GM12878 (cell line): ENCODE data around the gene MCFD2. TPM values are rescaled to one million over a fixed set of nuclear protein-coding genes. Genes with fewer than 3 reads are reported as not detected.

ENCODE experiments used
- ATAC-seq: fragments of 200-7000 bp; cut with Tn5 transposase; 3 replicates; pipeline ENCODE4 v1.9.1; 2020; ENCODE audit warnings: mild to moderate bottlenecking, moderate library complexity
- BruUV-seq: library from RNA; stranded (reverse); fragments of 400-500 nt; replicated peaks from 2 replicates; lab custom pipeline; 2021; lab: Mats Ljungman, UMichigan
- CTCF ChIA-PET: fragments of 300-600 bp; sonication (Branson Sonifier 250); formaldehyde crosslinking; extraction: SDS; loops from one replicate; lab custom pipeline; 2021; ENCODE audit warnings: inconsistent platforms; lab: Yijun Ruan, JAX
- POLR2A ChIA-PET: fragments of 350-600 bp; formaldehyde crosslinking; extraction: SDS; loops from one replicate; lab custom pipeline; 2021; ENCODE audit warnings: inconsistent platforms; lab: Charles Lee
- RAD21 ChIA-PET: fragments of 300-600 bp; sonication (Branson Sonifier 250); formaldehyde crosslinking; loops from one replicate; lab custom pipeline; 2023; ENCODE audit warnings: antibody characterized with exemption; ENCODE audit not compliant: unreplicated experiment; lab: Charles Lee
- SMC1A ChIA-PET: fragments of 300-600 bp; sonication (Branson Sonifier 250); formaldehyde crosslinking; loops from one replicate; lab custom pipeline; 2023; ENCODE audit not compliant: unreplicated experiment, uncharacterized antibody; lab: Charles Lee
- DNase-seq: peaks from one replicate; pipeline ENCODE4 v3.0.0-alpha.2; 2011; ENCODE audit warnings: low read depth, low spot score
- FAIRE-seq: peaks from 3 replicates; lab custom pipeline; 2011; peaks lifted over from hg19 to GRCh38; lab: Jason Lieb, UNC
- H2AFZ ChIP-seq: 2 replicates; pipeline ENCODE4 v1.6.0; 2011; ENCODE audit warnings: low read depth, low read length, control low read depth; ENCODE audit not compliant: control insufficient read depth
- H3K27ac ChIP-seq: 2 replicates; pipeline ENCODE4 v1.5.1; 2011; ENCODE audit warnings: control low read depth; ENCODE audit not compliant: control insufficient read depth, insufficient read depth
- H3K27me3 ChIP-seq, 2 experiments: replicated peaks in 1 of 2; 2 replicates each; pipeline versions ENCODE4 v1.6.0 to v1.6.1; 2011; ENCODE audit warnings: low read length in 1 of 2; ENCODE audit not compliant: control insufficient read depth in 2 of 2, insufficient read depth in 2 of 2
- H3K36me3 ChIP-seq, 2 experiments: 2 replicates each; pipeline ENCODE4 v1.5.1; 2011; ENCODE audit warnings: low read length in 1 of 2; ENCODE audit not compliant: control insufficient read depth in 2 of 2, insufficient read depth in 2 of 2
- H3K4me1 ChIP-seq: 2 replicates; pipeline ENCODE4 v1.6.1; 2011; ENCODE audit warnings: mild to moderate bottlenecking, low read length, moderate library complexity, mixed read lengths; ENCODE audit not compliant: control insufficient read depth, insufficient read depth
- H3K4me2 ChIP-seq: 2 replicates; pipeline ENCODE4 v1.6.0; 2011; ENCODE audit warnings: control low read depth; ENCODE audit not compliant: control insufficient read depth, insufficient read depth
- H3K4me3 ChIP-seq: fragments of 200-600 bp; sonication (generic); 2 replicates; pipeline ENCODE4 v1.5.1; 2016
- H3K79me2 ChIP-seq: 2 replicates; pipeline ENCODE4 v1.6.0; 2011; ENCODE audit warnings: low read length; ENCODE audit not compliant: control insufficient read depth, insufficient read depth
- H3K9ac ChIP-seq: 2 replicates; pipeline ENCODE4 v1.8.0; 2011; ENCODE audit warnings: low read length, control low read depth, mixed read lengths; ENCODE audit not compliant: control insufficient read depth, insufficient read depth
- H3K9me3 ChIP-seq: replicated peaks from 3 replicates; pipeline ENCODE4 v1.5.1; 2011; ENCODE audit warnings: mild to moderate bottlenecking, low read length; ENCODE audit not compliant: control insufficient read depth, insufficient read depth
- H4K20me1 ChIP-seq: 2 replicates; pipeline ENCODE4 v1.6.0; 2011; ENCODE audit not compliant: control insufficient read depth, insufficient read depth
- EED ChIP-seq: sonication (generic); IDR thresholded peaks from 2 replicates; pipeline ENCODE4 v1.6.1; 2016; ENCODE audit warnings: antibody characterized with exemption, low read depth
- NBN ChIP-seq: fragments of 450-650 bp; IDR thresholded peaks from 2 replicates; pipeline ENCODE4 v1.6.1; 2016
- RAD21 ChIP-seq: IDR thresholded peaks from 2 replicates; pipeline ENCODE4 v1.6.1; 2011; ENCODE audit warnings: mild to moderate bottlenecking, low read depth, low read length, moderate library complexity; ENCODE audit not compliant: insufficient read depth
- USF1 ChIP-seq: IDR thresholded peaks from 2 replicates; pipeline ENCODE4 v1.6.1; 2011; ENCODE audit warnings: borderline replicate concordance, low read depth, mild to moderate bottlenecking, moderate library complexity, mixed read lengths, low read length; ENCODE audit not compliant: insufficient read depth; ENCODE audit errors: extremely low read length
- ZNF274 ChIP-seq: IDR thresholded peaks from one replicate; pipeline ENCODE4 v1.8.0; 2011; ENCODE audit not compliant: insufficient read length, insufficient read depth
- WGBS: methylation state at CpG from one replicate; pipeline ENCODE4 v1.1.6; 2016; ENCODE audit warnings: low lambda C conversion rate; ENCODE audit not compliant: insufficient replicate concordance, insufficient coverage; ENCODE audit errors: missing lambda C conversion rate; 5-methylcytosine and 5-hydroxymethylcytosine counted together
- in situ Hi-C: fragments of 300-500 bp; cut with MboI; formaldehyde crosslinking; loops from 9 replicates; pipeline ENCODE4 v1.14.3; 2018; ENCODE audit warnings: mixed read lengths
- intact Hi-C: fragments of 100-400 bp; cut with micrococcal nuclease; formaldehyde crosslinking; loops from one replicate; pipeline ENCODE4 v1.14.2; 2022; ENCODE audit not compliant: unreplicated experiment
- polyA plus RNA-seq, 11 experiments: library from polyadenylated mRNA; depleted of rRNA in 4 of 11; unstranded in 6 of 11; stranded (reverse) in 5 of 11; fragments of >200 nt; fragmentation: Nextera tagmentation in 4 of 11; fragmentation: Illumina TruSeq in 1 of 11; extraction: Ambion mirVana in 4 of 11; extraction: Trizol in 1 of 11; gene quantifications; 1 replicate in 1 of 11; 2 replicates in 10 of 11; pipeline versions ENCODE4 v1.2.1 to v1.2.3, GENCODE V29; 2011 to 2016; ENCODE audit warnings: inconsistent platforms in 2 of 11, missing spikeins in 2 of 11, low read depth in 1 of 11
- total RNA-seq, 4 experiments: library from RNA; depleted of rRNA in 3 of 4; stranded (reverse); fragments of >200 nt in 3 of 4; fragmentation: Illumina TruSeq in 1 of 4; extraction: Trizol in 1 of 4; gene quantifications; 2 replicates each; pipeline versions ENCODE4 v1.2.1 to v1.2.3, GENCODE V29; 2013 to 2021
- TF ChIP-seq, protein P1 (sequence below): IDR thresholded peaks from 2 replicates; pipeline ENCODE4 v1.6.1; 2012; ENCODE audit warnings: low read length, inconsistent platforms

Gene MCFD2
- total and polyA plus RNA-seq, 10 of the 15 experiments (the other 5 are each of a cell fraction or from before 2014, with no cell fraction given), result 35.0 to 57.3 (median 40.3) TPM

GRCh38 chr2:46929612-46930011, 14.0 kb upstream of the MCFD2 start (continued):
- no peak for TF ChIP-seq USF1
- TF ChIP-seq EED, result no peak
- no peak for TF ChIP-seq ZNF274
- TF ChIP-seq, all 136 proteins: peak for 0

DNA sequence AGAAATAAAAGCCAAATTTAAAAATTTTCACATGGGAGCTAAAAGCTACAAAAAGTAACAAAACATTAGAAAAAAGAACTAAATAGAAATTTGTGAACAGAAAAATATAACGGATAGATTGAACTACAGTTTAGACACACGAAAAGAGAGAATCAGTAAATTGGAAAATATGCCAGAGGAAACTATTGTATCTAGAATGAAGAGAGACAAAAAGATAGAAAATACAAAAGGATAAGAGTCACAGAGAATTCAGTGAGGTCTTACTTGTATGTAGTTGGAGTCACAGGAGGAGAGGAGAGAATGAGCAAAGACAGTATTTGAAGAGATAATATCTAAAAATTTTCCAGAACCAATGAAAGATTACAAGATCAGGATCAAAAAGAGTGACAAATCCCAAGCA, 11.3 kb upstream of the MCFD2 start:
- Histone ChIP-seq H3K27ac (no peak overlapping the region), H3K9ac (no peak overlapping the region), H4K20me1 (no peaks in the 10 kb centered on the region), H3K9me3 (peaks cover 5% of the 10 kb centered on the region), H3K4me3 (no peak overlapping the region), H3K79me2 (no peaks in the 10 kb centered on the region), H3K27me3 (no peaks in the 10 kb centered on the region), H3K4me1 (no peaks in the 10 kb centered on the region), H2AFZ (no peak overlapping the region), H3K4me2 (no peak overlapping the region), H3K36me3 (no peaks in the 10 kb centered on the region)
- ChIA-PET SMC1A (interaction anchor here (0.6 to 1.3 kb wide), 4 partner anchors 9 to 54 kb away, joined by 3 to 6 read pairs (median 4); no protein-coding TSS in a partner anchor), RAD21 (no interaction called here), CTCF (interaction anchor here (0.7 kb wide), 2 partner anchors 9 to 10 kb away, joined by 3 to 5 read pairs; no protein-coding TSS in a partner anchor), POLR2A (interaction anchor here (0.6 kb wide), 1 partner anchor 57 kb away, joined by 3 read pairs; no protein-coding TSS in a partner anchor)
- DNase-seq (no peak), ATAC-seq (no peak), FAIRE-seq (no peak)
- intact Hi-C loops (no loop called here), in situ Hi-C loops (no loop called here)
- no TSS peak for BruUV-seq
- TF ChIP-seq RAD21, result no peak
- no peak for TF ChIP-seq NBN
- TF ChIP-seq, protein P1, sequence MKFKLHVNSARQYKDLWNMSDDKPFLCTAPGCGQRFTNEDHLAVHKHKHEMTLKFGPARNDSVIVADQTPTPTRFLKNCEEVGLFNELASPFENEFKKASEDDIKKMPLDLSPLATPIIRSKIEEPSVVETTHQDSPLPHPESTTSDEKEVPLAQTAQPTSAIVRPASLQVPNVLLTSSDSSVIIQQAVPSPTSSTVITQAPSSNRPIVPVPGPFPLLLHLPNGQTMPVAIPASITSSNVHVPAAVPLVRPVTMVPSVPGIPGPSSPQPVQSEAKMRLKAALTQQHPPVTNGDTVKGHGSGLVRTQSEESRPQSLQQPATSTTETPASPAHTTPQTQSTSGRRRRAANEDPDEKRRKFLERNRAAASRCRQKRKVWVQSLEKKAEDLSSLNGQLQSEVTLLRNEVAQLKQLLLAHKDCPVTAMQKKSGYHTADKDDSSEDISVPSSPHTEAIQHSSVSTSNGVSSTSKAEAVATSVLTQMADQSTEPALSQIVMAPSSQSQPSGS, result no peak
- WGBS, result 93% methylated on average over 2 of the region's 2 CpGs
